Islet of Langerhans (tissue), 1 donor: Measurements from ENCODE around the gene FAM171A1.
"Not testable (repeated sequence)": the region's sequence is repeated elsewhere in the genome, so short reads cannot be mapped to it uniquely, and the experiment has no call there.

Experiments
- FAIRE-seq: peaks from one replicate; lab custom pipeline; 2011; peaks lifted over from hg19 to GRCh38; lab: Jason Lieb, UNC

Gene FAM171A1

DNA sequence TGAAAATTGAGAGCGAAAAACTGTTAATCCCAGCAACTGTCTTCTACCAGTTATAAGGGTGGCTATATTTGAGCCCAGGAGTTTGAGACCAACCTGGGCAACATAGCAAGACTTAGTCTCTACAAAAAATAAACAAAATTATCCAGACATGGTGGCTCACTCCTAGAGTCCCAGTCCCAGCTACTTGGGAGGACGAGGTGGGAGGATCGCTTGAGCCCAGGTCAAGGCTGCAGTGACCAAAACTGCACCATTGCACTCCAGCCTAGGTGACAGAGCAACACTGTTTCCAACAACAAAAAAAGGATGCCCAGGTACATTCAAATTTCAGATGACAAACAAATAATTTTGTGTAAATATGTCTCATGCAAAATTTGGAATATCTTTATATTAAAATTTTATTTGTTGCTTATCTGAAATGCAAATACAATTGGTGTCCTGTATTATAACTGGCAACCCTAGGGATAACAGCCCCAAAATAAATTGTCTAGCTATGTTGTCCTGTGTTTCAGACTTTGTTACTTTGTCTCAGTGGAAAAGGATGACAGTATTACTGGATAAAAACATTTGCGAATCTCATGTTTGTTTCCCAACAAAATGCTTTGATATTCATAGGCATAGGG is 26.7 kb downstream of the FAM171A1 start:
- FAIRE-seq, result no peak

DNA sequence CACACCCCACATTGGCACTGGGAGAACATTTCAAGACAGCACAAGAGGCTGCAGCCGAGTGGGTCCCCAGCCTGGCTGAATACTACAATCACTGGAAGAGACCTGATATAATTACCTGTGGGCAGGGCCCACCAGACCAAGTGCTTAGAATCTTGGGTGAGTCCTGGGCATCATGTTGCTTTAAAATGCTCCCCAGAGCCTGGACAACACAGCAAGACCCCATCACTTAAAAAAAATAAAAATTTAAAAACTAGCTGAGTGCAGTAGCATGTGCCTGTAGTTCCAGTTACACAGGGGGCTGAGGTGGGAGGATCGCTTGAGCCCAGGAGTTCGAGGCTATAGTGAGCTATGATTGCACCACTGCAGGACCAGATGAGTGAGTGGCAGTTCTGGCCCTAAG is 28.1 kb downstream of the FAM171A1 start:
- FAIRE-seq, result no peak

DNA sequence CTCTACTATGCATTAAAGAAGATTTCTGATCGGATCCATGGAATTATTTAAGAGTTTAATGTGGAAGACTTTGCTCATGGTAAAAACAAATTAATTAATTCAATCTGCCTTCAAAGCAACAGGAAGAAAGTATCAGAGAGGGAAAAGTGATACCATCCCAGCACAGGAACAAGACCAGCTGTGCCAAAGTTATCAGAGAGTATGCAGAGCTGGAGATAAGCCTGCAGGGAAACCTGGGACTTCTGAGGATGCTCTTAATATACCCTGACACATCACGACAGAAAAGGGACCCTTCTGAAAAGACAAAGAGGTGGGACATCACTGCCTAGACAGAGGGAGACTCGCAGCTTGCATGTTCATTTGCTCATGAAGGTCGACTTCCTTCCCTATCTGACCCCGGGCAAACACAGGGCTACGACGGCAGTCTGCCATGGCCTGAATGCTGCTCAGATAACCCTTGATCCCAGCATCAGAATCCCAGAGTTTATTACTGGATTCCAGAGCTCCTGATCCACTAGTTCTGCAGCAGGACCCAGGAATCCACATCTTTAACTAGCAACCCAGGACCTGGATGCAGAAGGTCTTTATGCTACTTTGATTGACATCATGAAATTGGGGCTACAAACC is 29.5 kb downstream of the FAM171A1 start:
- no peak for FAIRE-seq

DNA sequence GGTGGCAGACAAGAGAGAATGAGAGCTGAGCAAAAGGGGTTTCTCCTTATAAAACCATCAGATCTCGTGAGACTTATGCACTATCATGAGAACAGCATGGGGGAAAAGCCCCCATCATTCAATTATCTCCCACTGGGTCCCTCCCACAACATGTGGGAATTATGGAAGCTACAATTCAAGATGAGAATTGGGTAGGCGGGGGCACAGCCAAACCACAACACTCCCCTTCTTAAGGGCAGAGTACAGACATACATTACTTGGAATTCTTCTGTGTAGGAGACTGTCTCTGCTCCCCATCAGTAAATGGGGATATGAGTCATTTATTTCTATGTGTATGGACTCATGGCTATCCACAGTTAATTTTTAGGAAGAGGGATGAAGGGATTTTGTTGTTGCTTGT is 31.2 kb downstream of the FAM171A1 start:
- no peak for FAIRE-seq

DNA sequence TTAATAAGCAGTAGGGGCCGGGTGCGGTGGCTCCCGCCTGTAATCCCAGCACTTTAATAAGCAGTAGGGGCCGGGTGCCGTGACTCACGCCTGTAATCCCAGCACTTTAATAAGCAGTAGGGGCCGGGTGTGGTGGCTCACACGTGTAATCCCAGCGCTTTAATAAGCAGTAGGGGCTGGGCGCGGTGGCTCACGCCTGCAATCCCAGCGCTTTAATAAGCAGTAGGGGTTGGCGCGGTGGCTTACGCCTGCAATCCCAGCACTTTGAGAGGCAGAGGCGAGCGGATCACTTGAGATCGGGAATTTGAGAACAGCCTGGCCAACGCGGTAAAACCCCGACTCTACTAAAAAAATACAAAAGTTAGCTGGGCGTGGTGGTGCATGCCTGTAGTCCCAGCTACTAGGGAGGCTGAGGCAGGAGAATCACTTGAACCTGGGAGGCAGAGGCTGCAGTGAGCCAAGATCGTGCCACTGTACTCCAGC is 33.6 kb downstream of the FAM171A1 start:
- FAIRE-seq, result not testable (repeated sequence)

DNA sequence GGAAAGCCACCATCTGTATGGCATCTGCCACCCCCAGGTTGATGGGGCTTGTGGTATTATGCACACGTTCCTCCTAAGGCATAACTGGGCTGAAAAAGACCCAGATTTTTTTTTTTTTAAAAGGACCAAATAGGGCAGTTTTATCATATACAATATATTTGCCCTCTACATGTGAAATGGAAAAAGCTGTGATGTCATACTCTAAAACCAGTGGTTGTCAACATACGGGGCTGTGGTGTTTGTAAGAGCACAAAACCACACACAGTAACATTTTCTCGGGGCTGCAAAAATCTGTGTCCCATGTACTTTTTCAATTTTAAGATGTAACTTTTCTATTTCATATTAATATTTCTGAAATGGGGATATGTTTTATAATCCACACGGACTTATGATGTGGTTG is 34.9 kb downstream of the FAM171A1 start:
- no peak for FAIRE-seq

DNA sequence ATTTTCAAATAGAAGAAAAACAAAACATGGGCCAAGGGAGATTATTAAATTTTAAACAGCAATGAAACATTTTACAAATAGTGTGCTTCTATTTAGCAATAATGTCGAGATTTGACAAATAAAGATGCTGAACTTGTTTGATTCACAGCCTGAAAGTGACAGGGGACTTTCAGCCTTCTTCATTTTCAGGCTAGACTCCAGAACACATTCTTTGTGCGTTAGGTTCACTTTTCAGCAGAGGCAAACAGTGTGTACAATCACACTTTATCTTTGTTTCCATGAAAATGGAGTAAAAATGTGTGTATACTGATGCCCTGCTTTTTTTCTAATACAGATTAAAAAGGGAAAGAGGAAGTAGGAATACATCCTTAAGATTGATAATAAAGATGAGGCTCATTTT is 35.6 kb downstream of the FAM171A1 start:
- FAIRE-seq, result no peak

DNA sequence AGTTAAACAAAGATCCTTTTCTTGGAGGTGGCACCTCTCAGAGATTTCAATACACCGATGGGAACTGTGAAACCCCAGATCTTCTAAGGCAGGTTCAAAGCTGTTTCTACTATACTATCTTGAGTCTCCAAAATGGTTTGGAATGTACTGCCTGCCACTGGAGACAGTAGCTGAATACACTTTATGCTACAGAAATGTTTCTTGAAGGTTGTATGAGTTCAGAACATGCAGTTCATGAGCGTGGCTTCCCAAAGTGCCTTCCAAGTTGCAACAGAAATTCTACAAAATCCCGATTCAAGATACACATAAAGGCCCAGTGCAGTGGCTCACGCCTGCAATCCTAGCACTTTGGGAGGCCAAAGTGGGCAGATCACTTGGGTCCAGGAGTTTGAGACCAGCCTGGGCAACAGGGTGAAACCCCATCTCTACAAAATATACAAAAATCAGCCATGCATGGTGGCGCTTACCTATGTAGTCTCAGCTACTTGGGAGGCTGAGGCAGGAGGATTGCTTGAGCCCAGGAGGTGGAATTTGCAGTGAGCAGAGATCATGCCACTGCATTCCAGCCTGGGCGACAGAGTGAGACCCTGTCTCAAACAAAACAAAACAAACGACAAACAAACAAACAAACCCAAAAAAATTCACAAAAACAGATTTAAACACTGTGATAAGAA is 36.3 kb downstream of the FAM171A1 start:
- no peak for FAIRE-seq

DNA sequence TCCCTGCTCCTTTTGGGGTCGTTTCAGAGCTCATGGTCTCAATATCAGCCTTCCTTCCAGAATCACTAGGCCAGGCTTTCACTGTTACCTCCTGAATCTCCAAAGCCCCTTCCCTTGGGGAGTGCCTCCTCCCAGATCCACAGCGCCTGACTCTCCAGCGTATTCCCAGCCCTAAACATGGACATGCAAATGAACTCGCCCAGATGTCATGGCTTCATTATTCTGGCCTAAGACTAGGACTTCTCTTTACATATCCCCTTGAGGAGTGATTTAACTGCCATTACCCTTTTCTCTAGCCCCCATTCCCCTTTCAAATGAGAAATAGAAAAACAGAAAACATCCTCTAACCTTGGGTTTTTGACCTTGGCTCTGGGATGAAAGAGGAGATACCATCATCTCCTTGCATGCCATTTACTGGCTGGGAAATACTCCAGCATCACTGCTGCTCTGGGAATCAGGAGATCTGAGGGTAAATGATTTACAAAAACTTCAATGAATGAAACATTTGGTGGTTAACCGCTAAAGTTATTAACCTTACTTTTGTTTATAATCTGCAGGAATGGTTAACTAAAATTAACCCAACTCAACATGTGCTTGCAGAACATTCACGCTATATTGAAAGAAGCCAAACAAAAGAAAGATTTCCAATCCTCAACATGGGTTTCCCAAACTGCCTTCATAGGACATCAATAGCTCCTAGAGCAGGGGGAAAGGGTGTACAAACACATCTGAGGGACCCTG is 37.0 kb downstream of the FAM171A1 start:
- FAIRE-seq, result peak; percentile 90

DNA sequence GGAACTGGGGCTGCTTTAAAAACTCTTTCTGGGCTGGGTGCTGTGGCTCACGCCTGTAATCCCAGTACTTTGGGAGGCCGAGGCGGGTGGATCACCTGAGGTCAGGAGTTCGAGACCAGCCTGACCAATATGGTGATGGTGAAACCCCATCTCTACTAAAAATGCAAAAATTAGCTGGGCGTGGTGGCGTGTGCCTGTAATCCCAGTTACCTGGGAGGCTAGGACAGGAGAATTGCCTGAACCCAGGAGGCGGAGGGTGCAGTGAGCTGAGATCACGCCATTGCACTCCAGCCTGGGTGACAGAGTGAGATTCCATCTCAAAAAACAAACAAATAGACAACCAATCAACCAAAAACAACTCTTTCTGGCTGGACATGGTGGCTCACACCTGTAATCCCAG is 37.9 kb downstream of the FAM171A1 start:
- not testable (repeated sequence) for FAIRE-seq

DNA sequence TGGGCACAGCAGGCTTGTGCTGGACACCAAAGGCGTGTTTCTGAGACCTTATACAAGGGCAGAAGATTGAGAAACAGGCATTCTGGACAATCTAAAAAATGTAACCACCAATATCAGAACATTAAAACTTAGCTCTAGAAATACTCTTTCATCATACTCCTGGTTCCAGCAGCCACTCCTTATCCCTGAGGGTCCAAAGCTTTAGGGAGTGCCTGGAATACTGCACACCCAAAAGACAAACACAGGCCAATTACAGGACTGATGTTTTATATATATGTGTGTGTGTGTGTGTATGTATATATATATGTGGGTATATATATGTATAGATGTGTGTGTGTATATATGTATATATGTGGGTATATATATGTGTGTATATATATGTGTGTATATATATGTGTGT is 39.6 kb downstream of the FAM171A1 start:
- no peak for FAIRE-seq

DNA sequence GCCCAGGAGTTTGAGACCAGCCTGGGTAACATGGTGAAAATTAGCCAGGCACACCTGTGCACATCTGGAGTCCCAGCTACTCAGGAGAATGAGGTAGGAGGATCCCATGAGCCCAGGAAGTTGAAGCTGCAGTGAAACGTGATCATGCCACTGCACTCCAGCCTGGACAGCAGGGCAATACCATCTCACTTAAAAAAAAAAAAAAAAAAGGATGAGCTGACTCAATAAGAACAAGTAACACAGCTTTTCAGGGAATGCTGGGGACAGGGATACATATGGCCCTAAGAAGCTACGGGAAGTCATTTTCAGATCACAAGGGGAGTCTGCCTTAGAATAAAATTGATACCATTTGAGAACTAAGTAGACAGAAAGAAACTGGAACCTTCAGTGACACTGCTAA is 41.7 kb downstream of the FAM171A1 start:
- FAIRE-seq, result no peak

DNA sequence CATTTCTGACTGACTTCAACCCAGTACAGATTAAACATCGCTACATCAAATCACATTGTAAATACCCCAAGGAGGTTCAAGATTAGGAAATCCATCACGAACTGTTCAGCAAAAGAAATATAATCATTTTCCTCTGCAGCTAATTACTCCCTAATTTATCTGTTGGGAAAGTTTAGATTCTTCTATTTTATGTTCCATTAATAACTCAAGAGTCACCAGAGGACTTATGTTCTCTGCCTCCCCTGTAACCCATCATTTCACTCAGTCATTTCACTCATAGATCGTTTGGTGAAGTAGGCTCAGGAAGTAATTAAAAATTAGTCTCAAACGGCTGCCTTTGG is 45.2 kb downstream of the FAM171A1 start:
- no peak for FAIRE-seq

DNA sequence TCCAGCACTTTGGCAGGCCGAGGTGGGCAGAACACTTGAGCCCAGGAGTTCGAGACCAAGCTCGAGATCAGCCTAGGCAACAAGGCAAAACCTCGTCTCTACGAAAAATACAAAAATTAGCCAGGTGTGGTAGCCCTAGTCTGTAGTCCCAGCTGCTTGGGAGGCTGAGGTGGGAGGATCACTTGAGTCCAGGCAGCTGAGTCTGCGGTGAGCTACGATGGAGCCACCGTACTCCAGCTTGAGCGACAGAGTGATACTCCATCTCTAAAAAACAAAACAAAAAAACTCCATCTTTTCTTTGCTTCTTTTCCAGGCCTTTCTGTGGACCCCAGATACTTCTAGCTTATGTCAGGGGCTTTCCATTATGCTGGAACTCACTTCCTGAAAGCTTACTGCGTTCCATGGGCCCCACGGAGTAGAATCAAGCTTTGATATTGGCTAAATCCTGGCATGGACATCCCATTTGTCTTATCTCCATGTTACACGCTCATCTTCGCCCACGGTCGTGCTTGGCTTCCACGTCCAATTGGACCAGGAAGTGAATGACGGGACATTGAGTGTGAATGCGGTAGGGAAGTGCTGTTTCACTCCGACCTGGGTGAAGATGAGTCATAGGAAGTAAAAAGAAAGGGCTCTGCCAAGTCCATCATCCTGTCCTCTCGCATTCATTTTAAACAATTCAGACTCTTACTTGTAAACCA is 45.7 kb downstream of the FAM171A1 start:
- FAIRE-seq, result no peak

DNA sequence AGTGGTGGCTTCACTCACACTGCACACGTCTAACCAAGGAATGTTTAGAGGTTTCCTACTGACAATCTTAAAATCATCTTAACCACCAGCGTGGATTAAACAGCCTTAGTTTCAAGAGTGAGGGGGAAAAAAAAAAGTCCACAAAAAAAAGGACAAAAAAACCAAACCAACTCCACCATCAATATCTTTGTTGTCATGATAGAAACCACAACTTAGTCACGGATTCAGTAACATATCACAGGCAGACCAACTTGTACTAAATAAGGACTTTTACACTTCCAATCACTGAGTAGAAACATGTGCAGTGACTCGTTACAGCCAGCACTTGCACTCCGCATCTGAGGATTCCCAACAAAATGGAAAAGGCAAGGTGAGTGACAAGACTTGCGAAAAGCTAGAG is 46.5 kb downstream of the FAM171A1 start:
- FAIRE-seq, result no peak

DNA sequence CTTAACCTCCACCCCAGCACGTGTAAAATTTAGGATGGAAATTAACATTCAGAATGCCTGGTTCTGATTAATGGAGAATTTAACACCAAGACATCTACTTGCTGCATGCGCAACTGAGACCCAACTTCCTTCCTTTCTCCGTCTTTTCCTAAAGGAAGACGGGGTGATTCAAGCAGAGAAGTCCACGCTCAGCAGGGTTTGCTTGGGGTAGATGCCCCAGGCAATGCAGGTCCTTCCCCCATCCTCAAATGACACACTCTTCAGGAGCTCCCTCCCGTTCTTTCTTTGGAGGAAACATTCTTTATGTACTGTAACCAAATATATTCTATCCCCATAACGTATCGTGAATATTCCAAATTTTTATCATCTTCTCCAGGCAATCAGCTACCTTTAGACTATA is 47.0 kb downstream of the FAM171A1 start:
- FAIRE-seq, result no peak

DNA sequence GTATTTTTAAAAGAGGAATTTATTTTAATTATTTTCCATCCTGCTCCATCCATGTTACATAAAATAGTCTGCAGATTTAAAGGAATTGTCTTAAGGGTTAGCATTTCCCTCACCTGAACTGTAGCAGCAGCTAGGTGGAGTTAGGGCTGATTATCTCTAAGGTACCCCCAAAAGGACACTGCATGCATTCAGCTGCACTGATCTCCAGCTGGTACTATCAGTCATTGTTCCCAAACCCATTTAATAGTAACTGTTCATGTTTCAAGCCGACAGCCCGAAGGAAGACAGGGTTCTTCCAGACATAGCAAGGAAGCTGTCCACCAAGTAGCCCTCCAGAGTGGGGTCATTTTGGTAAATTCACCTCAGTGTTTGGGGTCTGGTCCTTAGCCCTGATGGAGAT is 48.7 kb downstream of the FAM171A1 start:
- no peak for FAIRE-seq

DNA sequence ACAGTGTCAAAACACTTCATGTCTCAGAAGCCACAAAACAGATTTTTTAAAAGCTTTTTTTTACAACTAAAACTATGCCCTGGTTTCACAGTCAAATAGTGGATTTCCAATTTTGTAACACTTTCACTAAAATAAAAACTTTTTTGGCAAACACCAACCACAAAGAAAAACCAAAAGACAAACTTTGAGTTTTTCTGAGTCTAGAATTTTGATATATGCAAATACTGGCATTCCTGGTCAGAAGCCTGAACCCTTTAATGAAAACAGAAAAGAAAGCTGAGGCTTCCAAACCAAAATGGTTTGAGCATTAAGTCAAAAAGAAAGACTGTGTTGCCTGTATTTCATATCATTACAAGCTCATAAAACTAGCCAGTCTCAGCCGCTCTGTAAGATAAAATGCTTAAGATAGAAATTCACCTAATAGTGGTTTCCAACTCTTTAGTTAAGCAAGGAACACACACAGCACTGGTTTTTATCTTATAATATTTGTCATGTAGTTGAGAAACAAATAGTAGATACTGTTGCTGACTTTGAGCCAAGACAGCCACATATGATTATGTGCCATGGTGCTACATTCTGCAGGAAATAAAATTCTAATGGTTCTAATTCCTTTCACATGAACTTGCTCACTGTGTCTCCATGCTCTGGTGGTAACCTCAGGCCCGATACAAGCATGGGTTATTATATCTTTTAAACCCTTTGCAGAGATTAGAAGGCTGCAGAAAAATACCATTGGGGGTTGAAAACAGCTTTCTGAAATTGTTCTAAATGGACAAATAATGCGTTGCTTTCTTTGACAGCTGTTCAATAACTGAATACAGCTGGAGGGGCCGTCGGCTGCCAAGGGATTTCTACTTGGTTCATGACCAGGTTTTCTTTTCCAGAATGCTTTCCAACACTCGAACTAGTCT is 49.4 kb downstream of the FAM171A1 start:
- FAIRE-seq, result no peak

DNA sequence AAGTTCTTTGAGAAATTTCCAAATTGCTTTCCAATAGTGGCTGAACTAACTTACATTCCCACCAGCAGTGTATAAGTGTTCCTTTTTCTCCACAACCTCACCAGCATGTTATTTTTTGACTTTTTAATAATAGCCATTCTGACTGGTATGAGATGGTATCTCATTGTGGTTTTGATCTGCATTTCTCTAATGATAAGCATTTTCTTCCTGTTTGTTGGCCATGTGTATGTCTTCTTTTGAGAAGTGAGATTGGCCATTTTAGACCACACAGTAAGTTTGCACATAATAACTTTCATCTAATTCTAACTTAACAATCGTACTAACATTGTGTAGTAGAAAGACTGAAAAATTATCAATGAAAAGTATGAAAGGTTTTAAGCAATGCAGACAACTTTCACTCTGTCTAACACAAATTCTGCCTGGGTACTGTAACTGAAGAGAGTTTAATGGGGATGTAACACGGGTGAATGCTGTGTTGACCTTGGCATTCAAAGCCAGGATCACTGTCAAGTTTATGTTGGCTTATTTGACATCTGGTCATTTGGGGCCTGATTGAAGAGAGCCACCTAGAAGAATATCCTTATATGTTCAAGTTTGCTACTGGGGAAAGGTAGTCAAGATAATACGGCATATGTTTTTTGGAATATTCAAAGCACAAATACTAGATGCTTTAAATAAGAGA is 50.4 kb downstream of the FAM171A1 start:
- FAIRE-seq, result no peak

DNA sequence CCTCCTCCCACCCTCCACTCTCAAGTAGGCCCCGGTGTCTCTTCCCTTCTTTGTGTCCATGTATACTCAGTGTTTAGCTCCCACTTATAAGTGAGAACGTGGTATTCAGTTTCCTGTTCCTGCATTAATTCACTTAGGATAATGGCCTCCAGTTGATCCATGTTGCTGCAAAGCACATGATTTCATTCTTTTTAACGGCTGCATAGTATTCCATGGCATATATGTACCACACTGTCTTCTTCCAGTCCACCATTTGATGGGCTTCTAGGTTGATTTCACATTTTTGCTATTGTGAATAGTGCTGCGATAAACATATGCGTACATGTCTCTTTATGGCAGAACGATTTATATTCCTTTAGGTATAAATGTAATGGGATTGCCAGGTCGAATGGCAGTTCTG is 51.0 kb downstream of the FAM171A1 start:
- FAIRE-seq, result no peak
